ENCODE data around the gene TEX38. TPM values are rescaled to one million over a fixed set of nuclear protein-coding genes. Genes with fewer than 3 reads are reported as not detected.

TEX38 gene
- total and polyA plus RNA-seq, 2 donors (not counting 1 experiment from before 2014, with no cell fraction given), result not detected

DNA sequence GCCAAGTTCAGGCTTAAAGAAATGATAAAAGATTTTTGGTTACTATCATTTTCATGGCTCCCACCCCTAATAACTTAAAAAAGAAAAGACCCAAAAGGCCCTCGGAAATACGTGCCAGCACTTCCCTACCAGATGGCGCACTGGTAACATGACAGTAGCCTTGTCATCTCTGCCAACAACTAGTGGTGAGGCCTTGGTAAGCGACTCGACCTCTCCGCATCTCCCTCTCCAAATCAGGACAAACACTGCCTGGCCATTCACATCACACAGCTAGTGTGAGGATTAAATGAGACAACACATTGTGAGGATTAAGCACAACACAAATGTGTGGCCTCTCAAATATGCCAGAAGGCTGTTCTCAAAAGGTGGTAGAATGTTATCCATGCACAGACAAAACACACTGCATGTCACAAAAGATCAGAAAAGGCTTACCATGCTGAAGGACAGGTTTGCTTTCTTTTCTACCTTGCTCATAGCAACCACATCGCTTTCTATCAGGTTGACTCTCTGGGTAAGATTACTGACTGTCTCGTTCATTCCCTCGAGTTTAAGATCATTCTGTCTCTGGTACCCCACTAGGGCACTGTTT lies 16.4 kb downstream of the TEX38 start:
- Histone ChIP-seq H3K4me1 (ENCODE audit: control insufficient read depth in 2 of 2, insufficient read depth in 2 of 2, low read length in 2 of 2) (no peaks in the 10 kb centered on the region), H3K36me3 (replicated peaks in 1 of 2; ENCODE audit: control extremely low read depth in 1 of 2, control insufficient read depth in 1 of 2, extremely low read depth in 1 of 2, insufficient read depth in 2 of 2, low read length in 1 of 2) (peaks cover 5 to 98% of the 10 kb centered on the region in 2 experiments), H4K20me1 (ENCODE audit: control insufficient read depth, insufficient read depth, low read length, poor library complexity, severe bottlenecking) (peaks cover 12% of the 10 kb centered on the region), H2AFZ (ENCODE audit: insufficient read depth, low read depth, low read length, poor library complexity, severe bottlenecking) (no peak overlapping the region), H3K4me2 (replicated peaks; ENCODE audit: low read depth, low read length, poor library complexity, severe bottlenecking) (no peak overlapping the region), H3K27ac (ENCODE audit: low read length in 2 of 2) (no peak overlapping the region), H3K9ac (ENCODE audit: low read length) (no peak overlapping the region), H3K27me3 (replicated peaks in 1 of 4; ENCODE audit: control extremely low read depth in 1 of 4, control insufficient read depth in 3 of 4, insufficient read depth in 4 of 4, low read length in 3 of 4) (no peaks in the 10 kb centered on the region), H3K4me3 (ENCODE audit: control extremely low read depth in 1 of 5, extremely low read depth in 1 of 5, insufficient read depth in 1 of 5, low read depth in 2 of 5, low read length in 4 of 5) (no peak overlapping the region), H3K79me2 (ENCODE audit: control insufficient read depth, insufficient read depth, low read length) (no peaks in the 10 kb centered on the region), H3K9me3 (ENCODE audit: control extremely low read depth in 1 of 3, control insufficient read depth in 2 of 3, insufficient read depth in 1 of 3, low read length in 2 of 3) (no peaks in the 10 kb centered on the region)
- Mint-ChIP-seq H3K4me3 (no peak overlapping the region), H3K27me3 (no peaks in the 10 kb centered on the region), H3K9me3 (ENCODE audit: insufficient read depth) (no peaks in the 10 kb centered on the region), H3K4me1 (no peaks in the 10 kb centered on the region), H3K27ac (no peak overlapping the region)
- ChIA-PET POLR2A (no interaction called here), CTCF (no interaction called here)
- DNase-seq, result no peak
- ATAC-seq (ENCODE audit: low read depth), result no peak
- 58% methylated on average over 5 of the region's 9 CpGs for WGBS (ENCODE audit: insufficient coverage)
- TF ChIP-seq, protein P1, sequence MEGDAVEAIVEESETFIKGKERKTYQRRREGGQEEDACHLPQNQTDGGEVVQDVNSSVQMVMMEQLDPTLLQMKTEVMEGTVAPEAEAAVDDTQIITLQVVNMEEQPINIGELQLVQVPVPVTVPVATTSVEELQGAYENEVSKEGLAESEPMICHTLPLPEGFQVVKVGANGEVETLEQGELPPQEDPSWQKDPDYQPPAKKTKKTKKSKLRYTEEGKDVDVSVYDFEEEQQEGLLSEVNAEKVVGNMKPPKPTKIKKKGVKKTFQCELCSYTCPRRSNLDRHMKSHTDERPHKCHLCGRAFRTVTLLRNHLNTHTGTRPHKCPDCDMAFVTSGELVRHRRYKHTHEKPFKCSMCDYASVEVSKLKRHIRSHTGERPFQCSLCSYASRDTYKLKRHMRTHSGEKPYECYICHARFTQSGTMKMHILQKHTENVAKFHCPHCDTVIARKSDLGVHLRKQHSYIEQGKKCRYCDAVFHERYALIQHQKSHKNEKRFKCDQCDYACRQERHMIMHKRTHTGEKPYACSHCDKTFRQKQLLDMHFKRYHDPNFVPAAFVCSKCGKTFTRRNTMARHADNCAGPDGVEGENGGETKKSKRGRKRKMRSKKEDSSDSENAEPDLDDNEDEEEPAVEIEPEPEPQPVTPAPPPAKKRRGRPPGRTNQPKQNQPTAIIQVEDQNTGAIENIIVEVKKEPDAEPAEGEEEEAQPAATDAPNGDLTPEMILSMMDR (IDR thresholded peaks at IDR 0.05), result no peak
- TF ChIP-seq EZH2 (IDR thresholded peaks at IDR 0.05; ENCODE audit: borderline replicate concordance, insufficient read depth, low read depth, low read length, poor library complexity, severe bottlenecking), result no peak
- intact Hi-C loops (cut with micrococcal nuclease), result no loop called here

DNA sequence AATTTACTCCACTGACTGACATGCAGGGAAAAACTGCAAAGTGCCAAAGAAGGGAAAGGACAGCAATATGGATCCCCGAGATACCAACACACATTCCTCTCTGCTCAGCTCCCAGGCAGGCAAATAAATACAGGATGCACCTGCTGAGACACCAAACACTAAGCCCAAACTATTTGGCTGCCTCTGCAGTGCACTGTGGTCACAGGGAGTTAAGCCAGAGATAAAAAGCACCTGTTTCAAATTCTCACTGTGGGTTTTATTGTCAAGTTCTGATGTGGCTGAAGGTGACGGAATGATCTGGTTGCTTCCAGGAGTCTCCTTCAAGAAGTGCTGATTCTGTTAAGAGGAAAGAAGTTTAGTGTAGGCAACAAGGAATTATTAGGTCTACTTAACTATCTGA lies 17.7 kb downstream of the TEX38 start:
- H3K9ac ChIP-seq (ENCODE audit: low read length), result no peak overlapping the region
- CTCF ChIA-PET, result no interaction called here
- H3K27ac ChIP-seq (ENCODE audit: low read length in 2 of 2), result no peak overlapping the region
- no peak overlapping the region for H3K4me2 ChIP-seq (replicated peaks; ENCODE audit: low read depth, low read length, poor library complexity, severe bottlenecking)
- no peak for TF ChIP-seq EZH2 (IDR thresholded peaks at IDR 0.05; ENCODE audit: borderline replicate concordance, insufficient read depth, low read depth, low read length, poor library complexity, severe bottlenecking)
- TF ChIP-seq, protein P1 (IDR thresholded peaks at IDR 0.05), result no peak
- H3K4me1 ChIP-seq (ENCODE audit: control insufficient read depth in 2 of 2, insufficient read depth in 2 of 2, low read length in 2 of 2), result no peaks in the 10 kb centered on the region
- H4K20me1 ChIP-seq (ENCODE audit: control insufficient read depth, insufficient read depth, low read length, poor library complexity, severe bottlenecking), result peaks cover 19% of the 10 kb centered on the region
- H3K27me3 Mint-ChIP-seq, result no peaks in the 10 kb centered on the region
- POLR2A ChIA-PET, result no interaction called here
- no peak overlapping the region for H3K4me3 ChIP-seq (ENCODE audit: control extremely low read depth in 1 of 5, extremely low read depth in 1 of 5, insufficient read depth in 1 of 5, low read depth in 2 of 5, low read length in 4 of 5)
- no peak overlapping the region for H2AFZ ChIP-seq (ENCODE audit: insufficient read depth, low read depth, low read length, poor library complexity, severe bottlenecking)
- ATAC-seq (ENCODE audit: low read depth) (no peak), DNase-seq (no peak)
- H3K79me2 ChIP-seq (ENCODE audit: control insufficient read depth, insufficient read depth, low read length), result peaks cover 3% of the 10 kb centered on the region
- no peak overlapping the region for H3K27ac Mint-ChIP-seq
- no peaks in the 10 kb centered on the region for H3K9me3 Mint-ChIP-seq (ENCODE audit: insufficient read depth)
- intact Hi-C loops (cut with micrococcal nuclease), result no loop called here
- H3K9me3 ChIP-seq (ENCODE audit: control extremely low read depth in 1 of 3, control insufficient read depth in 2 of 3, insufficient read depth in 1 of 3, low read length in 2 of 3), result no peaks in the 10 kb centered on the region
- peaks cover 4 to 92% of the 10 kb centered on the region in 2 experiments for H3K36me3 ChIP-seq (replicated peaks in 1 of 2; ENCODE audit: control extremely low read depth in 1 of 2, control insufficient read depth in 1 of 2, extremely low read depth in 1 of 2, insufficient read depth in 2 of 2, low read length in 1 of 2)
- no peaks in the 10 kb centered on the region for H3K27me3 ChIP-seq (replicated peaks in 1 of 4; ENCODE audit: control extremely low read depth in 1 of 4, control insufficient read depth in 3 of 4, insufficient read depth in 4 of 4, low read length in 3 of 4)
- no peaks in the 10 kb centered on the region for H3K4me1 Mint-ChIP-seq
- 50% methylated on average over 2 of the region's 2 CpGs for WGBS (ENCODE audit: insufficient coverage)
- H3K4me3 Mint-ChIP-seq, result no peak overlapping the region

Measured in B cell (primary cell).